OCI-LY3 (cell line): Measurements from ENCODE around the gene PGRMC1.

ENCODE experiments used
- H2AFZ ChIP-seq: fragments of 200-600, 300-600 bp; shearing (Covaris generic); 2 replicates; pipeline ENCODE4 v1.6.0; 2014; ENCODE audit warnings: antibody characterized with exemption, low read depth, low read length
- H3K27ac ChIP-seq: fragments of 200-600, 300-600 bp; sonication (generic); 2 replicates; pipeline ENCODE4 v1.5.1; 2014; ENCODE audit warnings: mild to moderate bottlenecking, low read length, moderate library complexity, mixed read lengths
- H3K27me3 ChIP-seq: fragments of 200-600, 300-600 bp; sonication (generic); 2 replicates; pipeline ENCODE4 v1.6.1; 2014; ENCODE audit warnings: low read depth, low read length, mixed read lengths
- H3K36me3 ChIP-seq: fragments of 200-600, 300-600 bp; sonication (generic); replicated peaks from 2 replicates; pipeline ENCODE3; 2014; ENCODE audit warnings: low read depth, low read length, mixed read lengths
- H3K4me1 ChIP-seq: fragments of 300-600, 200-600 bp; sonication (generic); 2 replicates; pipeline ENCODE4 v1.6.1; 2014; ENCODE audit warnings: low read length, mixed read lengths
- H3K4me2 ChIP-seq: fragments of 200-600, 300-600 bp; sonication (generic); 2 replicates; pipeline ENCODE4 v1.6.1; 2014; ENCODE audit warnings: low read length, mixed read lengths
- H3K4me3 ChIP-seq: fragments of 300-600, 200-600 bp; sonication (generic); 2 replicates; pipeline ENCODE4 v1.5.1; 2014; ENCODE audit warnings: antibody characterized with exemption, mild to moderate bottlenecking, low read length, moderate library complexity
- H3K79me2 ChIP-seq: fragments of 300-600, 200-600 bp; shearing (Covaris generic); 2 replicates; pipeline ENCODE4 v1.6.1; 2014; ENCODE audit warnings: mild to moderate bottlenecking, low read length, mixed read lengths
- H3K9ac ChIP-seq: fragments of 300-600, 200-600 bp; shearing (Covaris generic); 2 replicates; pipeline ENCODE4 v1.6.0; 2014; ENCODE audit warnings: mild to moderate bottlenecking, low read length, moderate library complexity
- H3K9me3 ChIP-seq: fragments of 200-600, 300-600 bp; shearing (Covaris generic); 2 replicates; pipeline ENCODE4 v1.6.1; 2014; ENCODE audit warnings: low read length, mixed read lengths; ENCODE audit not compliant: insufficient read depth
- H4K20me1 ChIP-seq: fragments of 200-600, 300-600 bp; sonication (generic); 2 replicates; pipeline ENCODE4 v1.6.1; 2016; ENCODE audit warnings: low read length, mixed read lengths; ENCODE audit not compliant: insufficient read depth
- EZH2phosphoT487 ChIP-seq: fragments of 200-600 bp; shearing (Covaris generic); IDR thresholded peaks from 2 replicates; pipeline ENCODE4 v1.6.1; 2018; ENCODE audit warnings: antibody characterized with exemption, mixed run types, low read depth
- TF ChIP-seq, protein P1 (sequence below): fragments of 200-600, 300-600 bp; sonication (generic); IDR thresholded peaks from 2 replicates; pipeline ENCODE4 v1.5.1; 2014; ENCODE audit warnings: antibody characterized with exemption, low read length, low read depth

Gene PGRMC1

DNA sequence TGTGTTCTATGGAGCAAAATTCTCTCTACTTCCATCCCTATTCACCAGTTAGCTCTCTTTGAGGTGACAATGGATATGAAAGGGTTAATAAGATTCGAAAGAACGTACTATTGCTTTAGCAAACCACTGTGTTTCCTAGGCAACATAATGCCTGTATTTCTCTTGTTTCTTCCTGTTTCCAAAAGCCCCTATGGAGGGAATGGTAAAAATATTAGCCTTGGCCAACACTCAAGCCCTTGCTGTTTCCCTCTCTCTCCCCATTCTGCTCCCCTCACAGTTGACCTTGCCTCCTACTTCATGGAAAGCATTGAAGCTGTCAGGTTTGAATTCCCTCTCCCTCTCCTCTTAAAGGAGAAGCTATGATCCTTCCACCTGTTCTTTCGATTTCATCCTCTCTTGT, 9.6 kb upstream of the PGRMC1 start:
- peaks cover 34% of the 10 kb centered on the region for H3K27me3 ChIP-seq
- H3K4me3 ChIP-seq: no peak overlapping the region
- H3K4me2 ChIP-seq: no peak overlapping the region
- no peaks in the 10 kb centered on the region for H4K20me1 ChIP-seq
- no peaks in the 10 kb centered on the region for H3K36me3 ChIP-seq
- no peaks in the 10 kb centered on the region for H3K4me1 ChIP-seq
- no peaks in the 10 kb centered on the region for H3K9me3 ChIP-seq
- no peak overlapping the region for H3K9ac ChIP-seq
- no peak overlapping the region for H3K27ac ChIP-seq
- H2AFZ ChIP-seq: no peak overlapping the region
- H3K79me2 ChIP-seq: no peaks in the 10 kb centered on the region
- no peak for TF ChIP-seq EZH2phosphoT487
- TF ChIP-seq, protein P1, sequence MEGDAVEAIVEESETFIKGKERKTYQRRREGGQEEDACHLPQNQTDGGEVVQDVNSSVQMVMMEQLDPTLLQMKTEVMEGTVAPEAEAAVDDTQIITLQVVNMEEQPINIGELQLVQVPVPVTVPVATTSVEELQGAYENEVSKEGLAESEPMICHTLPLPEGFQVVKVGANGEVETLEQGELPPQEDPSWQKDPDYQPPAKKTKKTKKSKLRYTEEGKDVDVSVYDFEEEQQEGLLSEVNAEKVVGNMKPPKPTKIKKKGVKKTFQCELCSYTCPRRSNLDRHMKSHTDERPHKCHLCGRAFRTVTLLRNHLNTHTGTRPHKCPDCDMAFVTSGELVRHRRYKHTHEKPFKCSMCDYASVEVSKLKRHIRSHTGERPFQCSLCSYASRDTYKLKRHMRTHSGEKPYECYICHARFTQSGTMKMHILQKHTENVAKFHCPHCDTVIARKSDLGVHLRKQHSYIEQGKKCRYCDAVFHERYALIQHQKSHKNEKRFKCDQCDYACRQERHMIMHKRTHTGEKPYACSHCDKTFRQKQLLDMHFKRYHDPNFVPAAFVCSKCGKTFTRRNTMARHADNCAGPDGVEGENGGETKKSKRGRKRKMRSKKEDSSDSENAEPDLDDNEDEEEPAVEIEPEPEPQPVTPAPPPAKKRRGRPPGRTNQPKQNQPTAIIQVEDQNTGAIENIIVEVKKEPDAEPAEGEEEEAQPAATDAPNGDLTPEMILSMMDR: no peak

DNA sequence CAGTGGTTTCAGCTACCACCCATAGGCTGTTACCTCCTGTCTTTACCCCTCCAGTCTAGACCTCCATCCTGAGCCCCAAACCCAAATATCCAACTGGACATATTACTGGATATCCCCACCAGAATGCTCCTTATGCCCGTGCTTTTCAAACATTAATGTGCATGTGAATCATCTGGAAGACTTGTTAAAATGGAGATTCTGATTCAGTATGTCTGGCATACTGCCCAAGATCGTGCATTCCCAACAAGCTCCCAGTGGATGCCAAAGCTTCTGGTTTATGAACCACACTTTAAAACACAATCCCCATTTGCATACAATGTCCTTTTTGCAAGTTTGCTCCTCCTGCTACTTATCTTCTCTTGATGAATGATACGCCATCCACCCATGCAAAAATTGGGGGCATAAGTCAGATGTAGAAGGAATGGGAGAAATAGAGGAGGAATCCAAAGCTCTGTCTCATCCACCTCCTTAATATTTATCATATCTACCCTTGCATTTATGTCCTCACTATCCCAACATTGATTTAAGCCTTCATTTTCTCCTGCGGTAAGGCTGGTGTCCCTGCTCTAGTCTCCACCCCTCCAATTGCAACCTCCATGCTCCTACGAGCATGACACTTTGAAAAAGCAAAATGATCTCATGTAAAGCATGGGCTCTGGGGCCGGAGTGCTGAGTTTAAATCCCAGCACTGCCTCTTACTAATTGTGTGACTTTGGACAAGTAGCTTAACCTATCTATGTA, 7.4 kb upstream of the PGRMC1 start:
- H3K27me3 ChIP-seq: peaks cover 42% of the 10 kb centered on the region
- no peaks in the 10 kb centered on the region for H3K36me3 ChIP-seq
- no peak overlapping the region for H3K27ac ChIP-seq
- H4K20me1 ChIP-seq: no peaks in the 10 kb centered on the region
- H3K9me3 ChIP-seq: no peaks in the 10 kb centered on the region
- H3K79me2 ChIP-seq: no peaks in the 10 kb centered on the region
- no peak overlapping the region for H3K4me3 ChIP-seq
- TF ChIP-seq, protein P1: no peak
- TF ChIP-seq EZH2phosphoT487: no peak
- H3K4me2 ChIP-seq: no peak overlapping the region
- H3K4me1 ChIP-seq: no peaks in the 10 kb centered on the region
- no peak overlapping the region for H3K9ac ChIP-seq
- H2AFZ ChIP-seq: no peak overlapping the region

DNA sequence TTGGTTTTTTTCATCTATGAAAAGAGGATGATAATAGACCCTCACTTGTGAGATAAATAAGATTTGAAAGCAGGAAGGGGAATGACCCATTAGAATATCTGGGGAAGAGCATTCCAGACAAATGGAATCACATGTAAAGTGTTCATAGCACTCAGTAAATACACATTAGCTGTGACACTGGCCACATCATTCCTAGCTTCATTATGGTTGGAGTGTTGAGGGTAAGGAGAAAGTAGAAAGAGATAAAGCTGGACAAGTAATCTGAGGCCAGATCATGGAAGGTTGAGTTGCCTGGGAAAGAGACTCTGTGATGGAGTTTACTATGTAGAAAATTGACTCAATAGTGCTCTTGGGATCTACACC, 6.9 kb upstream of the PGRMC1 start:
- TF ChIP-seq, protein P1: no peak
- Histone ChIP-seq H3K9me3 (no peaks in the 10 kb centered on the region), H3K4me2 (no peak overlapping the region), H3K36me3 (no peaks in the 10 kb centered on the region), H2AFZ (no peak overlapping the region), H3K4me3 (no peak overlapping the region), H3K27ac (no peak overlapping the region), H3K79me2 (no peaks in the 10 kb centered on the region), H3K4me1 (no peaks in the 10 kb centered on the region), H3K27me3 (peaks cover 42% of the 10 kb centered on the region), H4K20me1 (no peaks in the 10 kb centered on the region), H3K9ac (no peak overlapping the region)

DNA sequence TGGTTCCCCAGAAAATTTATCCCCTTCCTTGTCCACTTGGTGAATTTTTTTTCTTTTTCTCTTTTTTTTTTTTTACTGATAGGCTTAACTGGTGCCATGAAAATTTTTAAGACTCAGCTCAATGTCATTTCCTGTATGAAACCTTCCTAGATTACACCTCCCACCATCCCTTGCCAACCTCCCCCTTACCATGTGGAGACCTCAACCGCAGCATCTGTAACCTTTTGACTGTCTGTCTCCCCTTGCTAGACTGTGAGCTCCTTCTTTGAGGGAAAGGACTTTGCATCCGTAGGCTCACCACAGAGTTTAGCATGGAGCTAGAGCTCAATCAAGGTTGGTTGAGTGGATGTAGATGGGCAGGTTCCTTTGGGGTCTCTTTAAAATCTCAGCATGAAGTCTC, 5.2 kb upstream of the PGRMC1 start:
- Histone ChIP-seq H4K20me1 (no peaks in the 10 kb centered on the region), H3K4me1 (peaks cover 6% of the 10 kb centered on the region), H3K9me3 (no peaks in the 10 kb centered on the region), H2AFZ (no peak overlapping the region), H3K27ac (no peak overlapping the region), H3K36me3 (no peaks in the 10 kb centered on the region), H3K9ac (no peak overlapping the region), H3K4me3 (no peak overlapping the region), H3K79me2 (no peaks in the 10 kb centered on the region), H3K4me2 (no peak overlapping the region), H3K27me3 (peaks cover 54% of the 10 kb centered on the region)
- TF ChIP-seq EZH2phosphoT487: no peak
- TF ChIP-seq, protein P1: no peak
